Activated CD4-positive, alpha-beta T cell treated with anti-CD3 and anti-CD28 coated beads, Interleukin-2, amount 50 U/mL, for 24 hours (primary cell): ENCODE results near the gene AVPR2.
A peak's percentile ranks its signal among the peaks of the same experiment; 100 is the strongest.

Source experiments
- DNase-seq, 2 donors: peaks; one replicate each; pipeline ENCODE4 v3.0.0-alpha.2; 2020; ENCODE audit warnings: low read depth in 1 of 2, low spot score in 1 of 2

Gene AVPR2

DNA sequence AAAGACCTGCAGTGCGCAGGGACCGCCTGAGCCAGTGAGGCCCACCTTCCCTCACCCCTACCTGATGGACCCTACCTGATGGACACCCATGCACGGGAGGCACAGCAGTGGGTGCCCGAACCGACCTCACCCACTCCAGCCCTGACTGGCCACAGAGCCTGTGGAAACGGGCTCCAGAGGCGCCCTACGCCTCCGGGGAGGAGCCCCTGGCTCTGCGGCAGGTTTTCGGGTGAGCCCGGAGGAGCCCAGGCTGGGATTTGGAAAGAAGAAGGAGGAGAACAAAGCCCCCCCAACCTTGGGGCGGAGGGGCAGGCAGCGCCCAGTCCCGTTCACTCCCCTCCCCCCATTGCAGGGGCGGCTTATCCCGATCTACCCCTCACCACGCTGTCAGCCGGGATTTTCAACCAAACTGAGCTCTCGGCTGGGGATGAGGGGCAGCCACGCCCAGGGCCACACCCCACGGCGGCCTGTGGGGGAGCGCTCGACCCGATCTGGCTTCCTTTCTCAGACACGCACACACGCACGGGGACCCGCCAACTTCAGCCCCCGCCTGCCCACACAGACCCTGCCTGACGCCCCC lies 19.2 kb upstream of the AVPR2 start:
- no peak for DNase-seq

DNA sequence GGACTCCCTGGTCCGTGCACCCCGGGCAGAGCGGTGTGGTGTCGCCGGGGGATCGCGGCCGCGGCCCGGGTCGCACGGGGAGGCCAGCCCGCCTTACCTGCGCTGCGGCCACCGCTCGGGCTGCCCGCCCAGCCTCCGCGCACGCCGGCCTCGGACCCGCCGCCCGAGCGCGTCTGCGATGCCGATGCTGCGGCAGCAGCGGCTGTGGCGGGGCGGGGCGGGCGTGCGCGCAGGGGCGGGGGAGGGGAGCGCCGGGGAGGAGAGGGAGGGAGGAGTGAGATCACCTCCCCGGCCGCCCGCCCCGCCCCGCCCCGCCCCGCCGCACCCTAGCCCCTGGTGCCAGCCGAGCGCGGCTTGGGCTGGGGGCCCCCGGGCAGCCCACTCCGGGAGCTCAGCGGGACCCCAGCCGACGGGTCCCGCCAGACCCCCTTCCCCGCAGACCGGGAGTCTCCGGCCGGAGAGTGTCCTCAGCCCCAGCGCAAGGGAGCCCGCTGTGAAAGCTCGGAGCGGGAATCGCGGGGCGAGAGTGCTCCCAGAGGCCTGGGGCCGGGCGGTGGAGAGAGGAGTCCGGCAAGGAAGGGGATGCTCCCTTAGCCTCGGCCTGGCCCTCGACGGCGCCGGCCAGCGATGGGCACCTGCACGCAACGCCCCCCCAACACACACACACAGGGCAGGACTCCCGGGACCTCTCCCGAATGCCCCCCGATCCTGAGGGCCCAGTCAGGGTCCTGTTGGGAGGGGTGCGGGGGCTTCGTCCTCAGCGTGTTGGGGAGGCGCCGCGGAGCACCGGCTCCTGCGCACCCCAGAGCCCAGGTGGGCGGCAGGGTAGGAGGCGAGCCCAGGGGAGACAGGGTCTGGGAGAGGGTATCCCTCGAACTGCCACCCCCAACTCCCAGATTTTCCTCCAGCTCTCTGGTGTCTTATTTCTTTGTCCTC lies 18.2 kb upstream of the AVPR2 start, which contains the start of gene L1CAM:
TSS of gene L1CAM (minus strand) at position 206 of the 936 bp plus-strand sequence. CDS start 10,337 bp downstream, outside the sequence.
- no peak for DNase-seq

DNA sequence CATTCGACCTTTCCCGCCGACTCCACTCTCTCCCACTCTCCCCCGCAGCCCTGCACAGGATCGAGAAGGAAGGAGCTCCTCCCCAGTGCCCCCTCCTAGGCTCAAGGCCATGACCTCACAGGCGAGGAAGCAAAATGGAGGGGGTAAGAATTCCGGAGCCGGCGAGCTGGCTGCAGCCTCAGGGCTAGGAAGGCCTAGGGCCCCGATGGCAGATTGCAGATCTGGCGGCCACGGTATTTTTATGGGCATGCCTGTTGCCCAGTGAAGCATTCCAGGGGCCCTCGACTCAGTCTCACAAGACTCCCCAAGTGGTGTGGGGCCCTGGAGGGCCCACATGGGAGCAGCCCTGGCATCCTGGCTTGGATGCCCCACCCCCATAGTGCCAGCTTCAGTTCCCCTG lies 17.6 kb upstream of the AVPR2 start:
- DNase-seq = no peak

DNA sequence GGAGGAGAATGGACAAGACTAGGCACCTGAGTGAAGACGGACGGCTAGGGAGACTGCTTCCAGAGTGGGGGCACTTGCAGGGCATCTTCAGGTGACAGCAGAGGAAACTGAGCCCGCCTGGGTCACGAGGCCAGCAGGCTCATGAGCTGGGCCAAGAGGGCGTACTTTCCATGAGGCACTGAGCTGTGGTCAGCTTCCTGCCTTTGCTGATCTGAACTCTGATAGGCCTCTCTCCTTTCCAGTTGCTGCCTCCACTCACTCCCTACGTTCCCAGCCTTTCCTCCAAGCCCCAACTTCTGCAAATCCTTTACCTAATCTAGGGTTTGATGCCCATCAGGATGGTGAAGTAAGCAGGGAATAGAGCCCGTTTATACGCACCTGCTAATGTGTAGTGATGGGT lies 17.1 kb upstream of the AVPR2 start:
- DNase-seq = no peak

DNA sequence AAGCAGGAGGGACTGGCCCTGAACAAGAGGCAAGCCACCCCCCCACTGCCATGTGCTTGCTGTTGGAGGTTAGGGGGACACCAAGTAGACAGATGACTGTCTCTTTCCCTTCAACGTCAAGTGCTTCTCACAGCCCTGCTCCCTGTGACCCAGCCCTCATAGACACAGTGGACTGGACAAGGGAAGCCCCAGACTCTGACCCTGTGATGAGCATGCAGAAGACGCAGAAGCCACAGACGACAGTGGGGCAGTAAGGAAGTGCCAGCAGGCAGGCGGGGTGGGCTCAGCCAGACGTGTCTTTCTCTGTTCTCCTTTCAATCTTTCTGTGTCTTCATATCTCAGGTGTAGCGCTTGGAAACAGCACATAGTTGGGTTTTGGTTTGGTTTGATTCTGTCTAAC lies 16.1 kb upstream of the AVPR2 start:
- DNase-seq = no peak

DNA sequence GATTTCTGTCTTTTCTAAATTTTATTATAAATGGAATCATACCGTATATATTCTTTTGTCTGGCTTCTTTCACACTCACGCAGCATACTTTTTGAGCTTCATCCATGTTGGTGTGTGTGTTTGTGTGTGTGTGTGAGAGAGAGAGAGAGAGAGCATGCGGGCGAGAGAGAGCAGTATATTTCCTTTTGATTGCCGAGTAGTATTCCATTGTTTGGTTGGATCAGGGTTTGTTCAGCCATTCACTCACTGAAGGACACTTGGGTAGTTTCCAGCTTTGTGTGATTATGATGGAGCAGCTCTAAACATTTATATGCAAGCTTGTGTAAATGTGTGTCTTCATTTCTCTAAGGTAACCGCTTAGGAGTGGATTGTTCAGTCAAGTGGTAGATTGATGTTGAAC lies 15.3 kb upstream of the AVPR2 start:
- no peak for DNase-seq

DNA sequence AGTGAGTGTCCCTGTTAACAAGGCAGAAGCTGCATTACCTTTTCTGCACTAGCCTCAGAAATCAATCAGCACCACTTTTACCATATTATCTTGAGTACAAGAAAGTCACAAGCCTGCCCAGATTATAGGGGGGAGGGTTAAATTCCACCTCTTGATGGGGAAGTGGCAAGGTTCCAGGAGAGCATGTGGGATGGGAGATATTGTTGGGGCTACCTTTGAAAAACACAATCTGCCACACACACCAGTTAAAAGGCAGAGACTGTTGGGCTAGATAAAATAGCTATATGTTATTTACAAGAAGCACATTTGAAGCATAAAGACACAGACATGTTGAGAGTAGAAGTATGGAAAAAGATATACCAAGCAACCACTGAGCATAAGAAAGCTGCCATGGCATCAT lies 6.6 kb upstream of the AVPR2 start:
- DNase-seq = no peak

DNA sequence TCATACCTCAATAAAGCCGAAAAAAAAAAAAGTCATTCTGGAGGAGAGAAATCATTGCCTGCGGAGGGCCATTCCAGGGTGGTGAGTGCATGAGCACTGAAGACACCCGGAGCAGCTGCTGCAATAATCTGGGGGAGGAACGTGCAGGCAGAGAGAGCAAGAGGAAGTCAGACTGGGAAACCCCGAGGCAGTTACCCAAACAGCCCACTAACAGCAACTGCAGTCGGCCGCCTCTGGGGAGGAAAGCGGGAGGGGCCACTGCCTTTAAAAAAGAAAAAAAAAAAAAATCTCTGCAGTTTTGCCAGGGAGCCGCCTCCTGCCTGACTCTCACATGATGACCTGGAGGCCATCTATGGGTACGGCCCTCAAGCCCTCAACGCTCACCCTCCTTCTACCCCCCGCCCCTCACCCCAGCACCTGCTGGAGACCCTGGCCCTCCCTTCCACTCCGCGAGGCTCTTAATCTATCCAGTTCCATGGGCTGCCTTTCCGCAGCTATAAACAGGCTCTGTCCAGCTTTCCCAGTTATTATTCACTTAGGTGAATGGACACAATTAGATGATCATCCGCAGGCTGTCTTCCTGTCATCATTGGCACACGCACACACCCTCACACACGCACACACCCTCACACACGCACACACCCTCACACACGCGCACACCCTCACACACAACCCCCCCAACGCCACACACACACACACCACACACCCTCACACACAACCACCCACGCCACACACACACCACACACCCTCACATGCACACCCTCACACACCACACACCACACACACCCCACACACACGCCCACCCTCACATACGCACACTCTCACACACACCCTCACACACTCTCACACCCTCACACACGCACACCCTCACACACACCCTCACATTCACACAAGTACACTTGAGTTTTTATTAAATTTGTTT lies 3.4 kb upstream of the AVPR2 start:
- peak in 1 of 2 donors; percentile 43 for DNase-seq

DNA sequence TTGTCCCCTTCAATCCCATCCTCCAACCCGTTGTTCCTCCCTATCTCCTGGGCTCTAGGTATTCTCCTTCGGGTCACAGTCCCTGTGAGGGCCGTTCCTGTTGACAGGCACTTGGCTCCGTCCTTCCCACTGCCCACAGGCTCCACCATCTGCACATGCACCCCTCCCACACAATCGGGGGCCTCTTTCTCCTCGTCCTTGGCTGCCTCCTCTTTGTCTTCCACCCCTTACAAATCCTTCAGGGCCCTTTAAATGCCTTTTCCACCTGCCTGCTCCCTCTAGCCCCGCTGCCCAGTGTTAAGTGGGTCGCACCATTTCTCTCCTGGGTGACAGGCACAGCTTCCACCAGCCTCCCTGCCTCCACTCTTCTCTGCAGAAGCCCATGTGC lies 2.7 kb upstream of the AVPR2 start:
- no peak for DNase-seq

DNA sequence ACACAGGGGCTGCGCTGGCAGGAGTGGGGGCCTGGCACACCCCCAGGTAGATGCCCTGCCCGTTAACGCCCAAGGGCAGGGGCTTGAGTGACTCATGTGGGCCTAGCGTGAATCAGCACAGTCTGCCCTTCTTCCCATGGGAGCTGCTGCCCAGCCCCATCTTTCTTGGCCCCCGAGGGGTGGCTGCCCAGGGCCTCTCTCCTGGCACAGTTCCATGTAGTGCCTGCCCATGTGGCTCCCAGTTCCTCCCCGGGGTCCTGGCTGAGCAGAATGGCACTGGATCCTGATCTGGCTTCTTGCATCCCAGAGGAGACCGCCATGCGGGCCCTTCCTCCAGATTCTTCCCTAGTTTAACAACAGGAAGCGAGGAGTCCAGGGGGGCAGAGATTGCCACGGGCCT lies 2.1 kb upstream of the AVPR2 start:
- DNase-seq = no peak

DNA sequence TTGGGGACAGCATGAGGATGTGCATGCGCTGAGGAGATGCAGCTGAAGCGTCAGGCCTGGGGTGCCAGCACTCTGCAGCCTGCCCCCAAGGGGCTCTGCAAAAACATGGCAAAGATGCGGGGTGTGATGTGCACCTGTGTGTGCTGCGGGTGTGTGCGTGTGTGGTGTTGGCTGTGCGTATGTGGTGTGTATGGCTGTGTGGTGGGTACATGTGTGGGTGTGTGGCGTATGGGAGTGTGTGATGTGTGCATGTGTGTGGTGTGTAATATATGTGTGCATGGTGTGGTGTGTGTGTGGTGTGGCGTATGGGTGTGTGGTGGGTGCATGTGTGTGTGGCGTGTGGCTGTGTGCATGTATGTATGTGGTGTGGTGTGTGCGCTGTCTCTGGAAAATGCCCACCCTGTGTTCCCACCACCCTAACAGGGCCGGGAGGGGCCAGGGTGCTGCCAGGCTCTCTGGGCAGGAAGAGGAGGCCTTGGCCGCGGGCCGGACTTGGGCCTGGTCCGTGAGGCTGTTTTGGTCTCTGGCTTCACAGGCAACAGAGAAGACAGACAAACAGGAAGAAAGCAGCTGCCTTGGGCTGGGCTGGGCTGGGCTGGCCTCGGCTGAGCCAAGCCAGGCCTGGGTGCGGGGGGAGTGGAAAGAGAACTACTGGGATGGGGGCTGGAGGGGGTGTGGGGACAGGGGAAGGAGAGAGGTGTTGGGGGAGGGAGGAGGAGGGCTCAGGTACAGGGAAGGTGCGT lies 1.1 kb upstream of the AVPR2 start:
- no peak for DNase-seq

DNA sequence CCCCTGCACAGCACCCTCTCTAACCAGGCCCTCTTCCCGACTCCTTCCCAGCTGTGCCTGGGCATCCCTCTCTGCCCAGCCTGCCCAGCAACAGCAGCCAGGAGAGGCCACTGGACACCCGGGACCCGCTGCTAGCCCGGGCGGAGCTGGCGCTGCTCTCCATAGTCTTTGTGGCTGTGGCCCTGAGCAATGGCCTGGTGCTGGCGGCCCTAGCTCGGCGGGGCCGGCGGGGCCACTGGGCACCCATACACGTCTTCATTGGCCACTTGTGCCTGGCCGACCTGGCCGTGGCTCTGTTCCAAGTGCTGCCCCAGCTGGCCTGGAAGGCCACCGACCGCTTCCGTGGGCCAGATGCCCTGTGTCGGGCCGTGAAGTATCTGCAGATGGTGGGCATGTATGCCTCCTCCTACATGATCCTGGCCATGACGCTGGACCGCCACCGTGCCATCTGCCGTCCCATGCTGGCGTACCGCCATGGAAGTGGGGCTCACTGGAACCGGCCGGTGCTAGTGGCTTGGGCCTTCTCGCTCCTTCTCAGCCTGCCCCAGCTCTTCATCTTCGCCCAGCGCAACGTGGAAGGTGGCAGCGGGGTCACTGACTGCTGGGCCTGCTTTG lies 1.1 kb downstream of the AVPR2 start:
- DNase-seq = no peak

DNA sequence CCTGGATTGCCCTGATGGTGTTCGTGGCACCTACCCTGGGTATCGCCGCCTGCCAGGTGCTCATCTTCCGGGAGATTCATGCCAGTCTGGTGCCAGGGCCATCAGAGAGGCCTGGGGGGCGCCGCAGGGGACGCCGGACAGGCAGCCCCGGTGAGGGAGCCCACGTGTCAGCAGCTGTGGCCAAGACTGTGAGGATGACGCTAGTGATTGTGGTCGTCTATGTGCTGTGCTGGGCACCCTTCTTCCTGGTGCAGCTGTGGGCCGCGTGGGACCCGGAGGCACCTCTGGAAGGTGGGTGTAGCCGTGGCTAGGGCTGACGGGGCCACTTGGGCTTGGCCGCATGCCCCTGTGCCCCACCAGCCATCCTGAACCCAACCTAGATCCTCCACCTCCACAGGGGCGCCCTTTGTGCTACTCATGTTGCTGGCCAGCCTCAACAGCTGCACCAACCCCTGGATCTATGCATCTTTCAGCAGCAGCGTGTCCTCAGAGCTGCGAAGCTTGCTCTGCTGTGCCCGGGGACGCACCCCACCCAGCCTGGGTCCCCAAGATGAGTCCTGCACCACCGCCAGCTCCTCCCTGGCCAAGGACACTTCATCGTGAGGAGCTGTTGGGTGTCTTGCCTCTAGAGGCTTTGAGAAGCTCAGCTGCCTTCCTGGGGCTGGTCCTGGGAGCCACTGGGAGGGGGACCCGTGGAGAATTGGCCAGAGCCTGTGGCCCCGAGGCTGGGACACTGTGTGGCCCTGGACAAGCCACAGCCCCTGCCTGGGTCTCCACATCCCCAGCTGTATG lies 1.8 kb downstream of the AVPR2 start:
- no peak for DNase-seq

DNA sequence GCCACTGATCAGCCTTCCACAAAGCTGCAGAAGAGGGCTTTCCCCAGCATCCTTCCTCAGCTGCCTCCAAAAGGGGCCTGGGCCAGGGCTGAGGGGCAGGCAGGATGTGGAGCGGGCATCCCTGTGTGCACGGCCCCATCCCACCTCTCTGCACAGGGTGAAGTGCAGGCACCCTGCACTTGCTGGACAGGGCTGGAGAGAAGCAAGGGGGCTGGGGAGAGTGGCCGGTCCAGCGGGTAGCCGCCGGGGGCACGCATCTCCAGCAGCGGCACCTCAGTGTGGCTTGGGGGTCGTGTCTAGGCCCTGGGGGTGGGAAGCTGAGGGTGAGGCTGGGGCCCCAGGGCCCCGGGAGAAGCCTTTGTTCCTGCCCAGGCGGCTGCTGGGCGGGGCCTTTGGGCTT lies 3.0 kb downstream of the AVPR2 start:
- no peak for DNase-seq

DNA sequence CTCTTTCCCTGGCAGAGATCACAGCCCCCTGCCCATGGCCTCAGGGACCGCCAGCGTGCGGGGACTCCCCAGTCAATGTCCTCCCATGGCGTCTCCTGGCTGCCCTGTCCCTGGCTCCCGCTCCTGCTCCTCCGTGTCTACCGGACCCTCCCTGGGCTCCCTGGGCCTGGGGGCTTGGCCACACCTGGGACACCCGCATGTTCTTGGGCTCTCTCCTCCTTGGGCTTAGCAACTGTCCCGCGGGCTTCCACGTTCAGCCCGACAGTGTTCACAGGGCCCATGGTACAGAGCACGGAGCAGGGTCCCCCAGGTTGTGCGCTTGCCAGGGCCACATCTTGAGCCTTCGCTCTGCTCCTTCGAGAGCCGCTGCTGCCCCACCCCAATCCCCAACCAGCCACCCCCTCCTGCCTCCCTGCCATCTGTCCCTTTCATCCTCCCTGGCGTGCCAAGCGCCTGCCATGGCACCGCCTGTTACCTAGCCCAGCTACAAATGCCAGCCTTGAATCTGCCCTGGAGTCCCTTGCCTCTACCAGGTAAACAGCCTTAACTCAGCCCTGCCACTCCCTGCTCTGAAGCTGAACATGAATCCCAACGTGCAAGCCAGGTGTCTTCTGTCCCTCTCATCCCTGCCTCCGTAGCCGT lies 3.9 kb downstream of the AVPR2 start:
- no peak for DNase-seq

DNA sequence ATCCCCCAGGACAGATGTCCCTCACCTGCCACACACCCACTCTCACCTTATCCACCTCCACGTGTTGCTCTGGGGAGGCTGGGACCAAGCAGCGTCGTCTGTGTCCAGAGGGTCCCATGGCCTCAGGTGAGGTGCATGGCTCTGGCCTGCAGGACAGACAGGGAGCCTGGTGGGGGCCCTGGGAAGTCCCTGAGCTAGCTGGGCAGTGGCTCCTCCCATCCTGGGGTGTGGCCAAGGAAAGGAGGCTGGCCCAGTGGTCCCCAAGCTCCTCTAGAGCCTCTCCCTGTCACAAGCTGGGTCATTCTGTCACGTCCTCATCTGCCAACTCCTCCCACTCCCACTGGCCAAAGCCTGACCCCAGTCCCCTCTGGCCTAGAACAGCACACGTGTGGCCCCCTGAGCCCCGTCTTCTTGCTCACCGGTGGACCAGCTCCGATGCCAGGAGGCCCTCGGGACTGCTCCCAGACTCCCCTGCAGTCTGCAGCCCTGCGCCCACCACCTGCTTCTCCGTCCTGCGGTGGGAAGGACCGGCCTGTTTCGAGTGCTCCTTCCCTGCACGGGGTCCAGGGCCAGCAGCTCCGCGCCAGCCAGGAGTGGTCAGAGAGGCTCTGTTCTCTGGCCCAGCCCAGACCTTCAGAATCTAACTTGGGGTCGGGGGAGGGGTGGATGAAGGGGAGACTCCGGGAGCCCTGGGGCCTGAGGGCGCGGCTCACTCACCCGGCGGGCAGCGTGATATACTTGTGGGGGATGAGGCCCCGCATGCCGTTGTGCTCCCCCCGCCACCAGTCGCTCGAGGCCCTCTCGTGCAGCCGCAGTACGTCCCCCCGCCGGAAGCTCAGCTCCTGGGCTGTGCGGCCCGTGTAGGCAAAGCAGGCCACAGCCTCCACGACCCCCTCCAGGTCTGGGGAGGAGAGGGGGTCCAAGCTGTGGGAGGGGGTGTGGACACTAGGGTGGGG lies 4.8 kb downstream of the AVPR2 start:
- no peak for DNase-seq

DNA sequence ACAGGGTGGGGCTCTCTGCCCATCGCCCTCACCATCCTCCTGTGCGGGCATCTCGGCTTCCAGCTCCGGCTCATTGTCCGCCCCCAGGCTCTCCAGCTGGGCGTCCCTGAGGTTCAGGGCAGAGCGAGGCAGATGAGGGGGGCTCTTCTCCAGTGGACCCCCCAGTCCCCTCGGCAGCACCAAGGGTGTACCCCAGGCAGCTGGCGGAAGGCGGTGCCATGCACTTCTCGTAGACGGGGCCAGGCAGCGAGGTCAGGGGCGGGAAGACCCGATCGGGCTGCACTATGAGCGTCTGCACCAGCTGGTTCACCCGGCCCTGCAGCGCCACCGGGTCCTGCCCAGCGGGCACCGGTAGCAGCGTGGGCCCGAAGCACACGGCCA lies 5.5 kb downstream of the AVPR2 start:
- no peak for DNase-seq

DNA sequence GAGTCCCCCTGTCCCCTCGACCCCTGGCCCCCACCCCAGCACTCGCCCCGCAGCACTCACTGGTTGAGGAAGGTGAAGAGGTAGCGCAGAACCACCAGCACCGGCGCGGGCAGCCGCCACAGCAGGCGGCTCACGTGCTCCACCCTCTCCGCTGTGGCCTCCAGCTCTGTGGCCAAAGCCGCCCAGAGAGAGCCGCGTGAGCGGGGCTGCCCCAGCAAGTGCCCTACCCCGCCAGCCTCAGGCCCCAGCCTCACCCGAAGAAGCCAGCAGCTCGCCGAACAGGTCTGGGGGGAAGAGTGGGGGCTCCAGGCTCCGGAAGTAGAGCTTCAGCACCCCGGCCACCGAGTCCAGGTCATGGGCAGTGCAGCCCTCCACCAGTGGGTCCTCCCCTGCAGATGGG lies 6.0 kb downstream of the AVPR2 start:
- DNase-seq = no peak
